ENCODE data around the gene VGLL4.
"Not testable (repeated sequence)": the region's sequence is repeated elsewhere in the genome, so short reads cannot be mapped to it uniquely, and the experiment has no call there.

VGLL4 gene

GRCh38 chr3:11602239-11602840 is 41.4 kb downstream of the VGLL4 start:
- H3K27me3 ChIP-seq (ENCODE audit: control insufficient read depth, insufficient read depth, low read length): no peaks in the 10 kb centered on the region
- H3K4me1 ChIP-seq (ENCODE audit: control insufficient read depth, low read depth, low read length): peaks cover 51% of the 10 kb centered on the region
- H3K27ac ChIP-seq (ENCODE audit: low read length): no peak overlapping the region
- H3K9me3 ChIP-seq (ENCODE audit: control insufficient read depth, low read depth, low read length): no peaks in the 10 kb centered on the region
- H3K9ac ChIP-seq (ENCODE audit: low read length): no peak overlapping the region
- H3K36me3 ChIP-seq (ENCODE audit: control insufficient read depth, low read depth, low read length): no peaks in the 10 kb centered on the region
- H3K4me3 ChIP-seq (ENCODE audit: low read length): no peak overlapping the region

- Histone ChIP-seq H3K27ac (ENCODE audit: low read length) (no peak overlapping the region), H3K9ac (ENCODE audit: low read length) (no peak overlapping the region), H3K4me3 (ENCODE audit: low read length) (no peak overlapping the region)
Observed at GRCh38 chr3:11601446-11602238, 42.1 kb downstream of the VGLL4 start.

GRCh38 chr3:11600501-11601282 is 43.0 kb downstream of the VGLL4 start:
- no peaks in the 10 kb centered on the region for H3K27me3 ChIP-seq (ENCODE audit: control insufficient read depth, insufficient read depth, low read length)
- H3K9ac ChIP-seq (ENCODE audit: low read length): no peak overlapping the region
- peaks cover 51% of the 10 kb centered on the region for H3K4me1 ChIP-seq (ENCODE audit: control insufficient read depth, low read depth, low read length)
- H3K27ac ChIP-seq (ENCODE audit: low read length): peak overlapping the region; percentile 22
- H3K9me3 ChIP-seq (ENCODE audit: control insufficient read depth, low read depth, low read length): no peaks in the 10 kb centered on the region
- no peaks in the 10 kb centered on the region for H3K36me3 ChIP-seq (ENCODE audit: control insufficient read depth, low read depth, low read length)
- H3K4me3 ChIP-seq (ENCODE audit: low read length): no peak overlapping the region

More at GRCh38 chr3:11601446-11602238, 42.1 kb downstream of the VGLL4 start:
- Histone ChIP-seq H3K27me3 (ENCODE audit: control insufficient read depth, insufficient read depth, low read length) (no peaks in the 10 kb centered on the region), H3K9me3 (ENCODE audit: control insufficient read depth, low read depth, low read length) (no peaks in the 10 kb centered on the region), H3K36me3 (ENCODE audit: control insufficient read depth, low read depth, low read length) (no peaks in the 10 kb centered on the region), H3K4me1 (ENCODE audit: control insufficient read depth, low read depth, low read length) (peaks cover 51% of the 10 kb centered on the region)

- Histone ChIP-seq H3K27me3 (ENCODE audit: control insufficient read depth, insufficient read depth, low read length) (no peaks in the 10 kb centered on the region), H3K36me3 (ENCODE audit: control insufficient read depth, low read depth, low read length) (no peaks in the 10 kb centered on the region), H3K9ac (ENCODE audit: low read length) (no peak overlapping the region), H3K9me3 (ENCODE audit: control insufficient read depth, low read depth, low read length) (no peaks in the 10 kb centered on the region), H3K4me1 (ENCODE audit: control insufficient read depth, low read depth, low read length) (peaks cover 46% of the 10 kb centered on the region), H3K4me3 (ENCODE audit: low read length) (no peak overlapping the region), H3K27ac (ENCODE audit: low read length) (no peak overlapping the region)
Observed at GRCh38 chr3:11596387-11596786, 47.3 kb downstream of the VGLL4 start.

- not testable (repeated sequence) for H3K36me3 ChIP-seq (ENCODE audit: control insufficient read depth, low read depth, low read length); H3K9me3 ChIP-seq (ENCODE audit: control insufficient read depth, low read depth, low read length); H3K27ac ChIP-seq (ENCODE audit: low read length); H3K4me3 ChIP-seq (ENCODE audit: low read length); H3K9ac ChIP-seq (ENCODE audit: low read length); H3K27me3 ChIP-seq (ENCODE audit: control insufficient read depth, insufficient read depth, low read length)
- H3K4me1 ChIP-seq (ENCODE audit: control insufficient read depth, low read depth, low read length): peaks cover 45% of the 10 kb centered on the region
Observed at GRCh38 chr3:11595024-11595423, 48.7 kb downstream of the VGLL4 start.

- no peaks in the 10 kb centered on the region for H3K9me3 ChIP-seq (ENCODE audit: control insufficient read depth, low read depth, low read length)
- no peak overlapping the region for H3K9ac ChIP-seq (ENCODE audit: low read length)
- H3K27me3 ChIP-seq (ENCODE audit: control insufficient read depth, insufficient read depth, low read length): no peaks in the 10 kb centered on the region
- H3K4me1 ChIP-seq (ENCODE audit: control insufficient read depth, low read depth, low read length): peaks cover 44% of the 10 kb centered on the region
- no peak overlapping the region for H3K4me3 ChIP-seq (ENCODE audit: low read length)
- no peaks in the 10 kb centered on the region for H3K36me3 ChIP-seq (ENCODE audit: control insufficient read depth, low read depth, low read length)
- H3K27ac ChIP-seq (ENCODE audit: low read length): no peak overlapping the region
Observed at GRCh38 chr3:11593318-11594034, 50.2 kb downstream of the VGLL4 start.

GRCh38 chr3:11592445-11593298 is 51.0 kb downstream of the VGLL4 start:
- H3K9me3 ChIP-seq (ENCODE audit: control insufficient read depth, low read depth, low read length): no peaks in the 10 kb centered on the region
- H3K27me3 ChIP-seq (ENCODE audit: control insufficient read depth, insufficient read depth, low read length): no peaks in the 10 kb centered on the region
- no peaks in the 10 kb centered on the region for H3K36me3 ChIP-seq (ENCODE audit: control insufficient read depth, low read depth, low read length)
- peak overlapping the region; percentile 4 for H3K27ac ChIP-seq (ENCODE audit: low read length)
- H3K9ac ChIP-seq (ENCODE audit: low read length): no peak overlapping the region
- H3K4me1 ChIP-seq (ENCODE audit: control insufficient read depth, low read depth, low read length): peaks cover 44% of the 10 kb centered on the region
- H3K4me3 ChIP-seq (ENCODE audit: low read length): no peak overlapping the region

- Histone ChIP-seq H3K27me3 (ENCODE audit: control insufficient read depth, insufficient read depth, low read length) (no peaks in the 10 kb centered on the region), H3K4me3 (ENCODE audit: low read length) (no peak overlapping the region), H3K4me1 (ENCODE audit: control insufficient read depth, low read depth, low read length) (peaks cover 44% of the 10 kb centered on the region), H3K27ac (ENCODE audit: low read length) (peak overlapping the region; percentile 4), H3K36me3 (ENCODE audit: control insufficient read depth, low read depth, low read length) (no peaks in the 10 kb centered on the region), H3K9me3 (ENCODE audit: control insufficient read depth, low read depth, low read length) (no peaks in the 10 kb centered on the region), H3K9ac (ENCODE audit: low read length) (peak overlapping the region; percentile 0)
Observed at GRCh38 chr3:11591391-11592282, 52.1 kb downstream of the VGLL4 start.

GRCh38 chr3:11591002-11591355 is 52.7 kb downstream of the VGLL4 start:
- Histone ChIP-seq H3K4me1 (ENCODE audit: control insufficient read depth, low read depth, low read length) (peaks cover 44% of the 10 kb centered on the region), H3K27ac (ENCODE audit: low read length) (peak overlapping the region; percentile 4)

GRCh38 chr3:11589706-11590105 is 54.0 kb downstream of the VGLL4 start:
- H3K27ac ChIP-seq (ENCODE audit: low read length): no peak overlapping the region
- H3K27me3 ChIP-seq (ENCODE audit: control insufficient read depth, insufficient read depth, low read length): no peaks in the 10 kb centered on the region
- no peak overlapping the region for H3K4me3 ChIP-seq (ENCODE audit: low read length)
- peaks cover 44% of the 10 kb centered on the region for H3K4me1 ChIP-seq (ENCODE audit: control insufficient read depth, low read depth, low read length)
- H3K9me3 ChIP-seq (ENCODE audit: control insufficient read depth, low read depth, low read length): no peaks in the 10 kb centered on the region
- H3K36me3 ChIP-seq (ENCODE audit: control insufficient read depth, low read depth, low read length): no peaks in the 10 kb centered on the region
- no peak overlapping the region for H3K9ac ChIP-seq (ENCODE audit: low read length)

More at GRCh38 chr3:11591002-11591355, 52.7 kb downstream of the VGLL4 start:
- Histone ChIP-seq H3K9ac (ENCODE audit: low read length) (peak overlapping the region; percentile 0), H3K27me3 (ENCODE audit: control insufficient read depth, insufficient read depth, low read length) (no peaks in the 10 kb centered on the region), H3K9me3 (ENCODE audit: control insufficient read depth, low read depth, low read length) (no peaks in the 10 kb centered on the region), H3K36me3 (ENCODE audit: control insufficient read depth, low read depth, low read length) (no peaks in the 10 kb centered on the region), H3K4me3 (ENCODE audit: low read length) (no peak overlapping the region)
